Measurements from ENCODE around the gene CPZ.
"Not testable (repeated sequence)": the region's sequence is repeated elsewhere in the genome, so short reads cannot be mapped to it uniquely, and the experiment has no call there.

Gene CPZ

GRCh38 chr4:8653326-8654000, 60.9 kb downstream of the CPZ start:
- DNase-seq (ENCODE audit: low spot score), result peak; percentile 5

- DNase-seq (ENCODE audit: low spot score), result not testable (repeated sequence)
Observed at GRCh38 chr4:8654139-8654538, 61.6 kb downstream of the CPZ start.

GRCh38 chr4:8655411-8656184, 63.0 kb downstream of the CPZ start:
- DNase-seq (ENCODE audit: low spot score), result peak; percentile 11

- peak; percentile 18 for DNase-seq (ENCODE audit: low spot score)
Observed at GRCh38 chr4:8656185-8656517, 63.6 kb downstream of the CPZ start.

GRCh38 chr4:8656711-8657380, 64.3 kb downstream of the CPZ start:
- DNase-seq (ENCODE audit: low spot score), result no peak

- DNase-seq (ENCODE audit: low spot score), result no peak
Observed at GRCh38 chr4:8657381-8658088, 65.0 kb downstream of the CPZ start.

GRCh38 chr4:8662776-8663175, 70.2 kb downstream of the CPZ start:
- no peak for DNase-seq (ENCODE audit: low spot score)

GRCh38 chr4:8664031-8664805, 71.7 kb downstream of the CPZ start:
- DNase-seq (ENCODE audit: low spot score), result no peak

- no peak for DNase-seq (ENCODE audit: low spot score)
Observed at GRCh38 chr4:8664976-8665375, 72.4 kb downstream of the CPZ start.

GRCh38 chr4:8665406-8666360, 73.1 kb downstream of the CPZ start:
- DNase-seq (ENCODE audit: low spot score), result no peak

GRCh38 chr4:8666581-8666980, 74.0 kb downstream of the CPZ start:
- DNase-seq (ENCODE audit: low spot score), result no peak

Measured in D341Med (cell line).